ES-I3 (cell line): Measurements from ENCODE around the gene THTPA.

Experiments used
- H3K36me3 ChIP-seq: 2 replicates; pipeline ENCODE4 v1.6.1; 2013; ENCODE audit warnings: mild to moderate bottlenecking, low read length, control low read depth, moderate library complexity; ENCODE audit not compliant: insufficient read depth
- H3K4me1 ChIP-seq: 2 replicates; pipeline ENCODE4 v1.6.1; 2013; ENCODE audit warnings: mild to moderate bottlenecking, control low read depth, low read length; ENCODE audit not compliant: insufficient read depth
- H3K9ac ChIP-seq: 2 replicates; pipeline ENCODE4 v1.6.1; 2013; ENCODE audit warnings: low read depth, mild to moderate bottlenecking, low read length, moderate library complexity
- H3K9me3 ChIP-seq: 2 replicates; pipeline ENCODE4 v1.6.1; 2013; ENCODE audit warnings: mild to moderate bottlenecking, low read length, moderate library complexity; ENCODE audit not compliant: control insufficient read depth, insufficient read depth

Gene THTPA, protein sequence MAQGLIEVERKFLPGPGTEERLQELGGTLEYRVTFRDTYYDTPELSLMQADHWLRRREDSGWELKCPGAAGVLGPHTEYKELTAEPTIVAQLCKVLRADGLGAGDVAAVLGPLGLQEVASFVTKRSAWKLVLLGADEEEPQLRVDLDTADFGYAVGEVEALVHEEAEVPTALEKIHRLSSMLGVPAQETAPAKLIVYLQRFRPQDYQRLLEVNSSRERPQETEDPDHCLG

DNA sequence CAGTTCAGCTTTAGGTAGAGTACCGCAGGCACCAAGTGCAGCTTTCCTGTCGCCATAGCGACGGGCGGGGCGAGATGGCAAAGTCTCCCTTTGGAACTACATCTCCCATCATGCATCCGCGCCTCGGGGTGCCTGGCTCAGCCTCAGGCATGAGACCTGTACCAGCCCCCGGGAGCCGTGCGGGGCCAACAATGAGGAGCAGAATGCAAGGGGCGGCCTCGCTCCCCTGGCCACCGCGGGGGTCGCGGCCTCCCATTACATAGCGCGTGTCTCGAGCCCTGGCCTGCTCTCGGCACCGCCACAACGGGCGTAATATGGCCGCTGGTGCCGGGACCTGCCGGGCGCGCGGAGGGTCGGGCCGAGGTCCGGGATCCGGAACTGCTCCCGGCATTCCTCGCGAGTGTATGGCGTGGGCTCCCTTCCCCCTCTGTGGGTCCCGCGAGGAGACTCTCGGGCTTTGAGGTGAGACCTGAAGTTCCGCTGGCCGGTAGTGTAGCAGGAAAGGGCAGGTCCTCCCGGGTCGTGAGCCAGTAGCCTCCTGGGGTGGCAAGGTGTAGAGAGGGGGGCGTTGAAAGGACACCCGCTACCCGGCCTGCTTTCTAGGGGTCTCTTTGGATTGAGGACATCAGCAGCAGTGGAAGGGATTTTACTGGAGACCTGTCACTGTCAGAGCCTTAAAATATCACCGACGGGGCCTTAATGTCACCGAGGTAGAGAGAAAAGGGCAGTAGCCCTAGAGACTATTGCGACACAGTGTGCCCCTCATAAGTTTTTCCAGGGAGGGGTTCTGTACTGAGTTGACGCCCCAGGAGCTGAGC is at the start of gene THTPA:
THTPA (plus strand) TSS at position 390 of the 818 bp plus-strand sequence. CDS start 487 bp downstream, outside the sequence.
- Histone ChIP-seq H3K9me3 (no peaks in the 10 kb centered on the region), H3K36me3 (peaks cover 4% of the 10 kb centered on the region; the same call in 1 of the 2 replicates), H3K4me1 (peaks cover 6% of the 10 kb centered on the region; the same call in 1 of the 2 replicates), H3K9ac (peak within 1 kb of the TSS; percentile 92)

DNA sequence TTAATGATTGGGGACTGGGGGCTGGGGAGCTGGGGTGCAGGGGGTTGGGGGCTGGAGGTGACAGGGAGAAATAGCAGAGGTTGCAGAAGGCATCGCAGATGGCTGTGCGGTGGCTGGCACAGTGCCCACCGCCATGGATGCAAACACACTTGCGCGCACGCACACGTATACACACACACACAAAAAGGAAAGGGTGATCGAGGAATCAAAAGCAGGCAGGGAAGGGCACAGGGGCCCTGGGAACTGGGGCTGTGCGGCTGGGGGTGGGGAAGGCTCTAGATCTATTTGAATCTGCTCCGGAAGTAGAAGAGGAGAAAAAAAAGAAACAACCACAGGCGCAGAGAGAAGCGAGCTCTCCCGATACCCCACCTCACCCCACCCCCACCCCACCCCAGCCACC is 43.9 kb upstream of the THTPA start:
- Histone ChIP-seq H3K9me3 (no peaks in the 10 kb centered on the region), H3K36me3 (no peaks in the 10 kb centered on the region), H3K4me1 (peaks cover 5% of the 10 kb centered on the region; the same call in 1 of the 2 replicates), H3K9ac (no peak overlapping the region)

DNA sequence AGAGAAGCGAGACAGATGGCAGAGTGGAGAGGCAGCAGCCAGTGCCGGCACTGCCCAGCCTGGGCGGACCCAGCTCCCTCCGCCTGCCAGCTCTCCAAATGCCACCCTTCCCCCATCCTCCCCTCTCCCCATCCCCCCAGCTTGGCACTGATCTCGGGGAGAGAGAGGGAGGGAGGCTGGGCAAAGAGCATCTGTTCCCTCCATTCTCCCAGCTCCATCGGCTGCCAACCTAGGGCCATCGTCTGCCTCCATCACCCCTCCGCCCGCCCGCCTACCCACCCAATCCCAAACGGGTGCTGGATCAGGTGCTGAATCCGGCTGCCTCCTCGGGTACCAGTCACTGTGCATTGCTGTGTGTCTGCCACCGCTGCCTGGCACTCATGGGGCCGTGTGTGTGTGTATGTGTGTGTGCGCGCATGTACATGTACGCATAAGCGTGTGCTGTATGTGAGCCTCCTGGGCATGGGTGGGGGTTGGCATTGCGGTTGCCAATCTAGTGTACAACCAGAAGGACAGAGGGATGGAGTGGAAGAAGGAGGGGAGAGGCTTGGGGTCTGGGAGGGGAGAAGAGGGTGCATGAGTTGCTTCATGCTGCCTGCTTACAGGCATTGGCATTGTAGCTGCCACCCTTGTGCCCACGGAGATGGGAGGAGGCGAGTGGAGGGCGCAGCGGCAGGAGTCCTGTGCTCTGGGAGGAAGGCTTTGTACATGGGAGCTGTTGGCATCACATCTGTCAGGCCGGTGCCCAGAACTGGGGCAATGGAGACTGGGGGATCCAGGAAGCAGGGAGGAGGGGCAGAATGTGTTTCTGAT is 42.9 kb upstream of the THTPA start:
- H3K4me1 ChIP-seq, result peaks cover 8% of the 10 kb centered on the region
- H3K9ac ChIP-seq, result no peak overlapping the region
- no peaks in the 10 kb centered on the region for H3K9me3 ChIP-seq
- H3K36me3 ChIP-seq, result no peaks in the 10 kb centered on the region

DNA sequence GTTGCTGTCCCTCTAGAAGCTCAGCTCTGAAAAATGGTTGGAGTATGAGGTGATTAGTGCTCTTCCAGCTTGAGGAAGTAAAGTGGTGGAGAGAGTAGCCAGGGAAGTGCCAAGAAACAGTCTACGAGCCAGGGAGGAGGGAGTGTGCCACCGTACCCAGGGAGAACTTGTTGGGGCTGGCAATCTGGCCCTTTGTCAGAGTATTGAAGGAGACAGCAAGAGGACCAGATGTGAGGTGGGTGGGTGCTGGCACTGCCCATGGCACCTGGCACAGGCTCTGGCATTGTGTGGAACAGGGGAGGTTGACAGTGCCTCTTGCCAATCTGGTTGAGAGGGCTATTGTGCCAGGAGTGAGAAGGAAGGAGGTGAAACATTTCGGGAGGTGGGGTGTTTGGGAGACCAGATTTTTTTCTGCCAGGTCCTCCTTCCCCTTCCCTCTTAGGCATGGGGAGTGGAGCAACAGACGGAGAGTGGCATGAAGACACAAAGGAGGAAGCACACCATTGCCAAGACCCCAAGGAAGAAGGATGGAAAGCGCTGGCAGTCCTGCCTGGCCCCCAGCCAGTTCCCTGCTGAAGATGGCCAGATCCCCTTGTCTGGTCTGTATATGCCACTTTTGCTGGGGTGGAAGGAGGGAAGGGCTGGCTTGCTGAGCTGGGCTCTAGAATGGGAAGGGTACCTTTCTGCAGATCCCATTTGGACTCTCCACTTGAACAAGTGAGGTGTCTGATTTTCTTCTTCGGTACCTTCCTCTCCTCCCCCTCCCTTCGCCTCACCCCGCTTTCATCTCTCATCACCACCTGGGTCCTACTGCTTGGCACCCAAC is 42.0 kb upstream of the THTPA start:
- Histone ChIP-seq H3K9me3 (no peaks in the 10 kb centered on the region), H3K4me1 (peaks cover 16% of the 10 kb centered on the region), H3K36me3 (no peaks in the 10 kb centered on the region), H3K9ac (no peak overlapping the region)

DNA sequence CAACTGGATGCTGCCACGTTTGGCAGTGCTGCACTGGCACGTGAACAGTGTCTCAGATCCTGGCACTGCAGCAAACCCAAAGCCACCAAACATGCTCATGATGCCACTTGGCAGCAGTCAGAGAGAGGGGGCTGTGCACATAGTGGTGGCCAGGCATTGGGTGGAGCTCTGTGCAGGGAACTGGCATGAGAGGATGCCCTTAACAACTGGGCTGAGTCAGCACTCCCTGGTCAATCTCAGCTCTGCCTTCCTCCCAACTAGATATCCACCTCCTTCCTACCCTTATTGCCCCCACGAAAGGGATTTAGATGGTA is 41.5 kb upstream of the THTPA start:
- no peaks in the 10 kb centered on the region for H3K36me3 ChIP-seq
- no peaks in the 10 kb centered on the region for H3K9me3 ChIP-seq
- no peak overlapping the region for H3K9ac ChIP-seq
- H3K4me1 ChIP-seq, result peaks cover 21% of the 10 kb centered on the region

DNA sequence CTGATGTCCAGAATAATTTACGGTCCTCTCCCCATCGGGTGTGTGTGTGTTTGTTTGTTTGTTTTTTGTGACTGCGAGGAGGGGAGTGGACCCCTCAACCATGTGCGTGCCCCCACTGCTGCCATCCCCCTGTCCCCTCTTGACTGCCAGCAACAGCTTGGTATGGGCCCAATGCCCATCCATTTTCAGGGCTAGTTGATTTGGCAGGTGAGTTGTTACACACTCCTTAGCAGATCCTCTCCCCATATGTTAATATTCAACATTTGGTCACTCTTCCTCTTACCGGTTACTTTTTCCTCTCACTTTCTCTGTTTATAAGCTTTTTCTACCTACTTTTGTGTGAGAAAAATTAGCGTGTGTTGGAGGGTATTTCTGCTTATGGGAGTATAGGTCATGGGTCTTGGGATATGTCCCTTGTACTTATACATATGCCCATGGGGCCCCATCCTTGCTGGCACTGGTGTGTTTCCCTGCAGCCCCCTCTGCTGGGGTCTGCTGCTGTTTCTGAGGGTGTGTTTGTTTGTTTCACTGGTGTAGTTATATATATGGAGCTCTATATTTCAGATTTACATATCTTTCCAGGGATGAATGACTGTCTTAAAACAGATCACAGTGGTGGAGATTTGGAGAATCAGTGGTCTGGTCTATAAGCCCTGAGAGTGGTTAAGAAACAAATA is 38.3 kb upstream of the THTPA start:
- no peak overlapping the region for H3K9ac ChIP-seq
- H3K4me1 ChIP-seq, result peaks cover 16% of the 10 kb centered on the region
- H3K36me3 ChIP-seq, result no peaks in the 10 kb centered on the region
- H3K9me3 ChIP-seq, result no peaks in the 10 kb centered on the region

DNA sequence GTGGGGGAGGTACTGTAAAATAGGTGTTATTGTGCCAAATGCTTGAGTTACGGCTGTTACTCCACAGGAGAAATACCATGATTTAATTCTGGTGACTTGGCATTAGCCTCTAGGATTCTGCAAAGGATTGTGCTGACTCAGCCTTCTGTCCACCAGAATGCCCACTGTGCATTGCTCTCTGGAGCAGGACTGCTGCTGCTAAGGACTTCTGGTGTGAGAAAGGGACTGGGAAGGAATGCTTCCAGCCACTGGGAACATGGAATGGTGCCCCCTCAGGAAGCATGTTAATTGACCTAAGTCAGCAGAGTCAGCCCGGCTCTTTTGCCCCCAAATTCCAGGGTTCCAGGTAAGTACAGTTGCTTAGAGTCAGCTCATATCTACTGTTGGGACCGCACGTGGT is 37.4 kb upstream of the THTPA start:
- Histone ChIP-seq H3K4me1 (peaks cover 16% of the 10 kb centered on the region), H3K9me3 (no peaks in the 10 kb centered on the region), H3K9ac (no peak overlapping the region)

DNA sequence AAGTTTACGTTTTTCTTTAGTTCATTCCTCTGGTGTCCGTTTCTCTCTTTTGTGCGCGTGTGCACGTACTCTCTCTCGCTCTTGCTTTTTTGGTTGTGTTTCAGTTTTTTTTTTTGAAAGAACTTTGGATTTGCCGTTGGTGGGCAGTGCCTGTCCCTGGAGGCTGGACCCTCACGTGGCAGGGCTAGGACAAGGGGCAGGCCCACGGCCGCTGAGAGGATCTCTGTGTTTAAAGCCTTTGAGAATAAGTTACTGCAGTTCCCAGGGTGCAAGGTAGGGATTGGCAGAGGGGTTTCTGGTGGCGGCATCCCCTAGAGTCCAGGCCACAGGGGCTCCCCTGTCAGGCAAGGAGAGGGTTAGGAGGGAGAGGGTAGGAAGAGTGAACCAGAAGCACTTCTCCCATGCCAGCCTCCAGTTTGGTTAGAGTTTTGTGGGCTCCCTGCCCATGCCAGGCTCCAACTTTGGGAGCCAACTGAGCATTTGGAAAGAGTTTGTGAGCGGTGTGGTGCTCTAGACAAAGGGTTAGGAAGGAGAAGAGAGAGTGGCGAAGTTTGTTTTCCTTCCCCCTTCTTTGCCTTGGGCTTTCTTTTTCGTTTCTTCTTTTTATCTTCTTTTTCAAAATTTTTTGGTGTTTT is 35.1 kb upstream of the THTPA start:
- H3K9ac ChIP-seq, result no peak overlapping the region
- H3K4me1 ChIP-seq, result peaks cover 16% of the 10 kb centered on the region
- no peaks in the 10 kb centered on the region for H3K9me3 ChIP-seq
- H3K36me3 ChIP-seq, result no peaks in the 10 kb centered on the region

More for the DNA sequence above, 37.4 kb upstream of the THTPA start:
- no peaks in the 10 kb centered on the region for H3K36me3 ChIP-seq

DNA sequence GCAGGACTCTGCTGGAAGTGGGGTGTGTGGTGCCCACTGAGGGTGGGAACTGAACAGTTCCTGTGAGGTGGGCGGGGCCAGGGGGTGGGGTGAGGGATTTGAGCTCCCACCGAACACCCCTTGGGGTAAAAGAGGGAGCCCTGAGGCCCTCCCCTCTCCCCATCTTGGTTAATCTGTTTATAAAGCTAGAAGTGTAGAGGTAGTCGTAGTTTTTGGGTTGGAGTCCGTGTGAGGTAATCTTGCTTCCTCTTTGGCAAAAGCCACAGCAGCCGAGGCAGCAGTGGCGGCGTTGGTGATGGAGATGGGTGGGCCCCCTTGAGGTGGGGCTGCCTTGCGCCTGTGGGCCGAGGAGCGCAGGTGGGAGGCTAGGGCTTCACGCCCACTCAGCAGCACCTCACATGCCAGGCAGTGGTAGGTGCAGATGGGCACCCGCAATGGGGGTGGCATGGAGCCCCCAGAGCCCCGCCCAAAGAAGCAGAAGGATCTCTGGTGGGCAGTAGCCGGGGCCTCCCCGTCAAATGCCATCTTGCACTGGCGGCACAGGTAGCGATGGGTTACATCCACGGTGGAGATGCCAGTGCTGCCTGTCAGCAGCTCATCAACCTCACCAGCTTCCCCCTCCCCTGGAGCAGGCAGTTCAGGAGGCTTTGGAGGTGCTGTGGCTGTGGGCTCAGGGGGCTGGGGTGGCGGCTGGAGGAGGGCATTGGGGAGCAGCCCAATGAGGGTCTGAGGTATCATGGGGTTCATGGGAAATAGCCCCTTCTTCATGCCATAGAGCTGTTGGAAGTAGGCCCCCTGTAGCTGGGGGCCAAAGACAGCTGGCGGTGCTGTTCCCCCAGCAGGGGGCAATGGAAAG is 34.1 kb upstream of the THTPA start:
- Histone ChIP-seq H3K4me1 (peaks cover 16% of the 10 kb centered on the region), H3K9ac (no peak overlapping the region), H3K9me3 (no peaks in the 10 kb centered on the region), H3K36me3 (no peaks in the 10 kb centered on the region; the same call in none of the 2 replicates)

DNA sequence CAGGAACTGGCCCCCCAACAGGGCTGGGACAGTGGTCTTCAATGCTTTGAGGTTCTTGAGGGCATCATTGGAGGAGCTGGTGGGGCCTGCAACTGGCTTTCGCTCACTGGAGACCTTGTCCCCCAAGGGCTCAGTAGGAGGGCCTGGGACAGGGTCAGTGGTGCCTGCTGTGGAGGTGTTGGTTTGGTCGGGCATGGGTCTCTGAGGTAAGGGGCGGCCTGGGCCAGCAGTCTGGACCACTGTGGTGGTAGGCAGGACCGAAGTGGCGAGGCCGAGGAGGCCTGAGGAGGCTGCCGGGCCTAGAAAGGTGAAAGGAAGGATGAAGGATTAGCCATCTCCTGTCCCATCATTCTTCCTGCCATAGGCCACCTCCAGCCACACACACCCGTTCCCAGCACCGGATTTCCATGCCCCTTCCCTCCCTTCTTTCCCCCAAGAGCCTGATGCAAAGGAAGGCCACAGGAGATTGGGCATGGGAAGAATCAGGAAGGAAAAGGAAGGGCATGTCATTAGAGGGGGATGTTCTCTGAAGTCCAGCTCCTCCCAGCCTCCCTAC is 33.4 kb upstream of the THTPA start:
- Histone ChIP-seq H3K9me3 (no peaks in the 10 kb centered on the region), H3K9ac (no peak overlapping the region), H3K4me1 (peaks cover 16% of the 10 kb centered on the region), H3K36me3 (no peaks in the 10 kb centered on the region; the same call in none of the 2 replicates)

DNA sequence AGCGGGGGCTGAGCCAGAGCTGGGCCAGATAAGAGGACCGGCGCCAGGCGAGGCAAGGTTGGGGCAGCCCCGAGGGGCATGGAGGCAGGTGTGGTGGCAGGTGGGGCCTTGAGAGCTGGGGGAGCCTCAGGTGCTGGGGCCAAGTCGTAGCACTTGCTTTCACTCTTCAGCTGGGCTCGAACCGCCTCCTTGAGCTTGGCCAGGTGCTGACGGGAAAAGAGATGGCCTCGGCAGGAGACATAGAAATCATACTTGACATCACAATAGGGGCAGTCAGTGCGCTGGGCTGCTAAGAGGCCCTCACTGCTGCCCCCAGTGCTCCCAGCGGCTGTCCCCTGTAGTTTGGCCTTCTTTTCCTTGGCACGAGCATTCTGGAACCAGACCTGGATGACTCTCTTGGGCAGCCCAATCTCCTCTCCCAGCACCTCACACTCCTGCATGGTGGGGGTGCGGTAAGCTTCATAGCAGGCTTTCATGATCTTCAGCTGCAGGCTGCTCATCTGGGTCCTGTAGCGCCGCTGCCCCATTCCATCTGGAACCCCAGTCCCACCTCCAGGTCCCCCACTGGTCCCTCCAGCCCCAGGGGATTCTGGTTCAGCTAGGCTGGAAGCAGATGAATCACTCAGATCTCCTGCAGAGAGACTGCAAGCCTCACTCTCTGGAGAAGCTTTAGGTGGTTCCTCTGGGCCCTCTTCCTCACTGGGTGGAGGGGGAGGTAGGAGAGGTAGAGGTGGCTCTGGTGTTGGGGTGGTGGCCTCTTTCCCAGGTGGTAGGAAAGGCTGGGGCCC is 32.6 kb upstream of the THTPA start:
- Histone ChIP-seq H3K9me3 (no peaks in the 10 kb centered on the region), H3K9ac (no peak overlapping the region), H3K4me1 (peaks cover 15% of the 10 kb centered on the region), H3K36me3 (no peaks in the 10 kb centered on the region; the same call in none of the 2 replicates)

DNA sequence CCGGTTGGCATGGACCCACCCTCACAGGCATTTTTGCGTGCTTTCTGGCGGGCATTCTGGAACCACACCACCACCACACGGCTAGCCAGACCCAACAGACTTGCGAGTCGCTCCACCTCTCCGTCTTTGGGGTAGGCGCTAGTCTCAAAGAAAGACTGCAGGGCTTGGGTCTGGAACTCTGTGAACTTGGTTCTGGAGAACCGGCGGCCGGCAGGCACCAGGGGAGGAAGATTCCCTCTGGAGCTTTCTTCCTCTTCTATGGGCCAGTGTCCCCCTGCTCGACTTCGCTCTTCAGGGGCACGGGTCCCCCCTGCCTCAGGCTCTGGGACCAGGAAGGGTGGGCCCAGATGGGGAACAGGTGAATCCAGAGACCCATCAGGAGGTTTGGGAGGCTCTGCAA is 31.1 kb upstream of the THTPA start:
- no peaks in the 10 kb centered on the region; the same call in none of the 2 replicates for H3K36me3 ChIP-seq
- no peak overlapping the region for H3K9ac ChIP-seq
- H3K9me3 ChIP-seq, result no peaks in the 10 kb centered on the region
- H3K4me1 ChIP-seq, result peaks cover 13% of the 10 kb centered on the region; the same call in 1 of the 2 replicates
